Measurements from ENCODE around the gene ZGPAT. TPM values are rescaled to one million over a fixed set of nuclear protein-coding genes. Genes with fewer than 3 reads are reported as not detected.

ZGPAT gene
- total and polyA plus RNA-seq, 2 of the 4 experiments (the other 2 are of a cell fraction): 13.4 to 20.2 TPM

GRCh38 chr20:63672666-63673065 lies 35.2 kb upstream of the ZGPAT start:
- Histone ChIP-seq H3K9me1 (ENCODE audit: insufficient read depth, low read length) (no peaks in the 10 kb centered on the region; the same call in 1 of the 2 replicates), H4K5ac (ENCODE audit: low read depth, low read length) (no peak overlapping the region), H2AK9ac (replicated peaks; ENCODE audit: low read depth, low read length, poor library complexity) (no peak overlapping the region), H3K79me1 (ENCODE audit: low read depth in 1 of 2, low read length in 2 of 2) (peaks cover 0 to 2% of the 10 kb centered on the region in 2 experiments; a peak in 2 of 4 replicates), H3K18ac (ENCODE audit: low read depth, low read length) (no peak overlapping the region), H3K23ac (ENCODE audit: low read depth, low read length) (no peak overlapping the region), H3K9me3 (ENCODE audit: control insufficient read depth, insufficient read depth, low read length) (no peaks in the 10 kb centered on the region), H3K36me3 (ENCODE audit: control insufficient read depth, insufficient read depth, low read length) (peaks cover 45% of the 10 kb centered on the region), H2BK20ac (ENCODE audit: low read depth, low read length) (no peak overlapping the region), H2AK5ac (ENCODE audit: low read depth, low read length) (no peak overlapping the region), H2AFZ (replicated peaks; ENCODE audit: low read length, poor library complexity) (no peak overlapping the region), H2BK15ac (ENCODE audit: low read depth, low read length) (no peak overlapping the region), H3K4me2 (ENCODE audit: low read depth, low read length) (no peak overlapping the region), H4K20me1 (ENCODE audit: insufficient read depth, low read length) (no peaks in the 10 kb centered on the region), H3K27me3 (ENCODE audit: control insufficient read depth, insufficient read depth, low read length) (no peaks in the 10 kb centered on the region), H3K4me3 (ENCODE audit: insufficient read depth, low read depth, low read length) (no peak overlapping the region), H4K8ac (ENCODE audit: low read depth in 2 of 2, low read length in 2 of 2) (no peak overlapping the region), H2BK5ac (ENCODE audit: low read depth, low read length, poor library complexity, severe bottlenecking) (no peak overlapping the region), H3K27ac (ENCODE audit: insufficient read depth, low read length) (no peak overlapping the region), H3K56ac (ENCODE audit: extremely low read depth, insufficient read depth, low read length) (no peak overlapping the region), H3K14ac (replicated peaks; ENCODE audit: low read depth, low read length) (no peak overlapping the region), H3K4me1 (ENCODE audit: control insufficient read depth, insufficient read depth, low read length) (no peaks in the 10 kb centered on the region), H4K91ac (ENCODE audit: insufficient read depth, low read depth, low read length) (no peak overlapping the region), H3K4ac (ENCODE audit: low read depth, low read length) (no peak overlapping the region), H2BK120ac (ENCODE audit: low read depth, low read length) (no peak overlapping the region), H3K9ac (ENCODE audit: low read depth, low read length) (no peak overlapping the region)
- BruUV-seq (replicated peaks): no TSS peak
- no peak for DNase-seq
- TF ChIP-seq CHD1 (IDR thresholded peaks at IDR 0.05; ENCODE audit: low read depth, low read length) (no peak), SMC3 (IDR thresholded peaks at IDR 0.05; ENCODE audit: low read depth, low read length) (no peak), RAD21 (IDR thresholded peaks at IDR 0.05; ENCODE audit: low read length) (no peak), NFE2L2 (IDR thresholded peaks at IDR 0.05; ENCODE audit: low read depth, low read length) (no peak), MAFK (IDR thresholded peaks at IDR 0.05; ENCODE audit: low read depth, low read length) (no peak), RFX5 (IDR thresholded peaks at IDR 0.05; ENCODE audit: low read depth, low read length) (no peak), FOS (IDR thresholded peaks at IDR 0.05; ENCODE audit: low read depth, low read length) (no peak), POLR2A (IDR thresholded peaks at IDR 0.05; ENCODE audit: low read depth, low read length) (no peak), MXI1 (IDR thresholded peaks at IDR 0.05; ENCODE audit: borderline replicate concordance, low read depth, low read length) (no peak), MAZ (IDR thresholded peaks at IDR 0.05; ENCODE audit: borderline replicate concordance, low read depth, low read length) (no peak), ELK1 (IDR thresholded peaks at IDR 0.05; ENCODE audit: borderline replicate concordance, low read depth, low read length) (no peak), CTCF (conservative IDR thresholded peaks at IDR 0.05; ENCODE audit: low read depth, low read length) (no peak), BHLHE40 (IDR thresholded peaks at IDR 0.05; ENCODE audit: low read depth, low read length) (no peak), CEBPB (IDR thresholded peaks at IDR 0.05; ENCODE audit: low read depth, low read length) (no peak)
- ChIA-PET POLR2A (ENCODE audit: unreplicated experiment) (no interaction called here), CTCF (no interaction called here)
- intact Hi-C loops (cut with micrococcal nuclease): no loop called here
- in situ Hi-C loops (cut with MboI; ENCODE audit: low sequenced_read_pairs): no loop called here
- no peak for ATAC-seq (ENCODE audit: low read depth)
- dilution Hi-C loops (cut with HindIII; ENCODE audit: low sequenced_read_pairs, unreplicated experiment): no loop called here
- 97% methylated on average over 9 of the region's 10 CpGs; no CpG with 5 or more reads in 1 of the 2 experiments for WGBS, 2 experiments (ENCODE audit: extremely low coverage in 2 of 2, insufficient read length in 1 of 2)

Data from IMR-90 (cell line).